ENCODE results near the gene SPN.
"Not testable (repeated sequence)": the region's sequence is repeated elsewhere in the genome, so short reads cannot be mapped to it uniquely, and the experiment has no call there.

DNA sequence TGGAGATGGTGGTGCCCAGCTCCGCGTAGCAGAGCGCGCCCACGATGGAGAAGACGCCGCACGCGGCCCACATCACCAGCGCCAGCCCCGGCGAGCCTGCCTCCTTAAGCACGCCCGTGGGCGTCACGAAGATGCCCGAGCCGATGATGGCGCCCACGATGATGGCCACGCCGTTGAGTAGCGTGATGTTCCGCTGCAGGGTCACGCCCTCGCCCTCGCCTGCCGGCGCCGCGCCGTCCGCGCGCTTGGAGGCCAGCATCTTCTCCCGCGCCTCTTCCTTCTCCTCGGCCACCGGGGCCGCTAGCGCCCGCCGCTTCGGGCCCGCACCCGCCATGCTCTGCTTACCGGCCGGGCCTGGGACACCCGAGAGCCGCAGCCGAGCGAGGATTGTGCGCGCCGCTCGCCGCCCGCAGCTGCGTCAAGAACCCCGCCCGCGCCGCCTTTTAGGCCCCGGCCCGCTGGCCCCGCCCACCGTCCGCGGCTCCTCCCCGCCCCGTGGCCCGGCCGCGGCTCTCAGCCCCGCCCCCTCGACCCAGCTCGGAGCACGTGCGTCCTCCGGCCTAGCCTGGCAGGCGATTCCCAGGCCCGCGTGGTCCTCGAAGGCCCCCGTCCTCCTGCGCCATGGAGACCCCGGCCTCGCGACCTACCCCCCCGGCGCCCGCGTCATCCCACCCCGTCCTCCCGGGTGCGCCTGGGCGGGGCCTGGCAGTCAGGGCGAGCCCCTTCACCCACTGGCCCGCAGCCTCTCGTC lies 49.6 kb upstream of the SPN start:
- TF ChIP-seq, protein P1, sequence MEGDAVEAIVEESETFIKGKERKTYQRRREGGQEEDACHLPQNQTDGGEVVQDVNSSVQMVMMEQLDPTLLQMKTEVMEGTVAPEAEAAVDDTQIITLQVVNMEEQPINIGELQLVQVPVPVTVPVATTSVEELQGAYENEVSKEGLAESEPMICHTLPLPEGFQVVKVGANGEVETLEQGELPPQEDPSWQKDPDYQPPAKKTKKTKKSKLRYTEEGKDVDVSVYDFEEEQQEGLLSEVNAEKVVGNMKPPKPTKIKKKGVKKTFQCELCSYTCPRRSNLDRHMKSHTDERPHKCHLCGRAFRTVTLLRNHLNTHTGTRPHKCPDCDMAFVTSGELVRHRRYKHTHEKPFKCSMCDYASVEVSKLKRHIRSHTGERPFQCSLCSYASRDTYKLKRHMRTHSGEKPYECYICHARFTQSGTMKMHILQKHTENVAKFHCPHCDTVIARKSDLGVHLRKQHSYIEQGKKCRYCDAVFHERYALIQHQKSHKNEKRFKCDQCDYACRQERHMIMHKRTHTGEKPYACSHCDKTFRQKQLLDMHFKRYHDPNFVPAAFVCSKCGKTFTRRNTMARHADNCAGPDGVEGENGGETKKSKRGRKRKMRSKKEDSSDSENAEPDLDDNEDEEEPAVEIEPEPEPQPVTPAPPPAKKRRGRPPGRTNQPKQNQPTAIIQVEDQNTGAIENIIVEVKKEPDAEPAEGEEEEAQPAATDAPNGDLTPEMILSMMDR (IDR thresholded peaks at IDR 0.05) = not testable (repeated sequence)
- TF ChIP-seq POLR2A (IDR thresholded peaks at IDR 0.05) = not testable (repeated sequence)
